Measurements from ENCODE around the gene ENPP5. TPM values are rescaled to one million over a fixed set of nuclear protein-coding genes. Genes with fewer than 3 reads are reported as not detected.

Gene ENPP5, protein sequence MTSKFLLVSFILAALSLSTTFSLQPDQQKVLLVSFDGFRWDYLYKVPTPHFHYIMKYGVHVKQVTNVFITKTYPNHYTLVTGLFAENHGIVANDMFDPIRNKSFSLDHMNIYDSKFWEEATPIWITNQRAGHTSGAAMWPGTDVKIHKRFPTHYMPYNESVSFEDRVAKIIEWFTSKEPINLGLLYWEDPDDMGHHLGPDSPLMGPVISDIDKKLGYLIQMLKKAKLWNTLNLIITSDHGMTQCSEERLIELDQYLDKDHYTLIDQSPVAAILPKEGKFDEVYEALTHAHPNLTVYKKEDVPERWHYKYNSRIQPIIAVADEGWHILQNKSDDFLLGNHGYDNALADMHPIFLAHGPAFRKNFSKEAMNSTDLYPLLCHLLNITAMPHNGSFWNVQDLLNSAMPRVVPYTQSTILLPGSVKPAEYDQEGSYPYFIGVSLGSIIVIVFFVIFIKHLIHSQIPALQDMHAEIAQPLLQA
- 6.5 and 9.0 TPM in 2 replicates for total RNA-seq (2014; rRNA removed; shearing (Covaris generic))

DNA sequence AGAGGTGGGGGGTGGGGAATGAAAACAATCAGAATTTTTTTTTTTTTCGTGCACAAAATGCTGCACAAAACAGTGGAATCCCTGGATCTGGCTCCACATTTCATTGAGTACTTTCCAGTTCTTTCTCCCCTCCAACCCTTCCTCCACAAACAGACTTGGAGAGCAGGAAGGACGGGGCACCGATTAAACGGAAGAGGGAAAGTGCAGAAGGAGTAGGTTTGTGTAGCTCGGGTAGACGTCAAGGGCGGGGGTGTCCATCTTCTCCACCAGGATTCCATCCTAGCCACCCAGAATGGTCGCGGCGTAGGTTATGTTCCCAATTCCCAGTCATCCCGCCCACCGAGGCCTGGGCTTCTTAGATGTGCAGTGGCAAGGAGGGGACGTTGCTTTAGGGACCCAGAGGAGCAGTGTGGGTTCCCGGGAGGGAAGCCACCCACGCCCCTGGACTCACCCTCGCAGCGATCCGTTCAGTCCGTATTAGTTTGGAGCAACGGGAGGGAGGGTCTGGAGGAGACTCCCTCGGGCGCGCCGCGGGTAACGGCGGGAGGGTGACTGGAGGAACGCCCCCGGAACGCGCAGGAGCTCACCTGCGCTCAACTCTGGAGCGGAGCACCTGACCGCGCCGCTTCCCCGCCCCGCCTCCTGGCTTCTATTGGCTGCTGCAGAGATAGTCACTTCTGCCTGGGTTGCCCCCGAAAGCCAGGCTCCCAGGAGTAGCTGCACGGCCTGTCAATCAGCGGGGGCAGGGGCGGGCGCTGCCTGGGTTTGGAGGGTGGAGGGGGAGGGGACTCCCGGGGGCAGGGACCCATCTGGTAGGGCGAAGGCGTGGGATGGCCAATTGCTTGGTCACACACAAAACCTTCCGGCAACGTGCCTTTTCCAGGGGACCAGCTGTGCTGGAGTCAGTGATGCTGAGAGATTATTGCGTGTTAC, at the start of gene ENPP5:
Gene ENPP5, minus strand, starts transcription at position 624 of the 933 bp plus-strand sequence. CDS start 2,718 bp downstream, outside the sequence.
- Histone ChIP-seq H3K36me3 (replicated peaks; ENCODE audit: control insufficient read depth, insufficient read depth, low read length) (no peaks in the 10 kb centered on the region), H3K27me3 (ENCODE audit: control insufficient read depth, insufficient read depth, low read length) (no peaks in the 10 kb centered on the region; the same call in 1 of the 2 replicates), H3K4me3 (ENCODE audit: insufficient read depth, low read depth, low read length) (peak within 1 kb of the TSS; percentile 84)
- DNase-seq, result peak; percentile 95

DNA sequence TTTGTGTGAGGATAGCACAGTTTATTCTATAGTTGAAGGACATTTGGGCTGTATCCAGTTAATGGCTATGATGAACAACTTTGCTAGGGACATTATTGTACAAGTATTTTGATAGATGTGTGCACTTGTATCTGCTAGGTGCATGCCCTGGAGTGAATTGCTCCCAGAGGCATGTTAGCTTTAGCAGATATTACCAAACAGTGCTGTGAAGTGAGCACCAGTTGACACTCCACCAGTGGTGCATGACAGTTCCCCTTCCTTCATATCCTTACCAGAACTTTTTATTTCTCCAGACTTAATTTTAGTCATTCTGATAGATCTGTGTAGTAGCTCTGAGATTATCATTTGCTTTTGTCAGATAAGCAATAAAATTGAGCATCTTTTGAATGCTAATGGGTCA, 48.9 kb upstream of the ENPP5 start:
- Histone ChIP-seq H3K27me3 (ENCODE audit: control insufficient read depth, insufficient read depth, low read length) (no peaks in the 10 kb centered on the region), H3K36me3 (replicated peaks; ENCODE audit: control insufficient read depth, insufficient read depth, low read length) (no peaks in the 10 kb centered on the region), H3K4me3 (ENCODE audit: insufficient read depth, low read depth, low read length) (no peak overlapping the region)
- no peak for DNase-seq

DNA sequence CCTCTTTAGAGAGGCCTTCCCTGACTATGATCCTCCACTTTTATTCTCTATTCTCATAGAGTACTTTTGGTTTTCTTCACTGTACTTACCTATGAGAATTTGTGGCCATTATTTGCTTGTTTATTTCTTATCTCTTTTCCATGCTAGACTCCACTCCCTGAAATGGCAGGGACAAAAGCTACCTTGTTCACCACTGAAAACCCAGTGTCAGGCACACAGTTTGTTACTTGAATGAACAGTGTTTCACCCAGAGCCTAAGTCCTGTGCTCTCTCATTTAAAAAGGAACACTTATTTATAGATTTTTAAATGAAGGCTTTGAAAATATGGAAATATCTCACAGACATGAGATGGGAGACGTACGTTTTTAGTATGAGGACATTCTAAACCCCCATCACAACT, 47.7 kb upstream of the ENPP5 start:
- Histone ChIP-seq H3K27me3 (ENCODE audit: control insufficient read depth, insufficient read depth, low read length) (no peaks in the 10 kb centered on the region), H3K4me3 (ENCODE audit: insufficient read depth, low read depth, low read length) (no peak overlapping the region), H3K36me3 (replicated peaks; ENCODE audit: control insufficient read depth, insufficient read depth, low read length) (no peaks in the 10 kb centered on the region)
- DNase-seq, result no peak

DNA sequence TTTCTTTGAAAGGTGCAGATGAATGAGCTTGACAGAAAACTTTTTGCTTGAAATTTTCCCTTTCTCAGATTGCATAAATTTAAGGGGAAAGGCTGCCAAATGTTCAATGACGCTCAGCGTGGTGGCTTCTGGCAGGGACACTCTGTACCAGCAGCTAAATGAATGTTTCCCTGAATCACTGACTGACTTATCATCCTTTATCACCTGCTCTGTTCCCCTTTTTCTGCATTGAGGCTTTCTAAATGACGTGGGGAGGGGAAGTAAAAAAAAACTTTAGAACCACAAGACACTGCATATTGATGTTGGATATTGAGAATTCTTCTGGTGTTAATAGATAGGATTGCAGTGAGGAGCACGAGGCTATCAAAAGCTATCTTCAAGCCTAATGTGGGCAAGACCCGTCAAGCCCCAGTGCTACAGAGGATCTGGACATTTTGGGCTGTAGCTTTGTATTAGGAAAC, 46.9 kb upstream of the ENPP5 start:
- DNase-seq, result no peak
- H3K36me3 ChIP-seq (replicated peaks; ENCODE audit: control insufficient read depth, insufficient read depth, low read length), result no peaks in the 10 kb centered on the region
- no peak overlapping the region for H3K4me3 ChIP-seq (ENCODE audit: insufficient read depth, low read depth, low read length)
- H3K27me3 ChIP-seq (ENCODE audit: control insufficient read depth, insufficient read depth, low read length), result no peaks in the 10 kb centered on the region

DNA sequence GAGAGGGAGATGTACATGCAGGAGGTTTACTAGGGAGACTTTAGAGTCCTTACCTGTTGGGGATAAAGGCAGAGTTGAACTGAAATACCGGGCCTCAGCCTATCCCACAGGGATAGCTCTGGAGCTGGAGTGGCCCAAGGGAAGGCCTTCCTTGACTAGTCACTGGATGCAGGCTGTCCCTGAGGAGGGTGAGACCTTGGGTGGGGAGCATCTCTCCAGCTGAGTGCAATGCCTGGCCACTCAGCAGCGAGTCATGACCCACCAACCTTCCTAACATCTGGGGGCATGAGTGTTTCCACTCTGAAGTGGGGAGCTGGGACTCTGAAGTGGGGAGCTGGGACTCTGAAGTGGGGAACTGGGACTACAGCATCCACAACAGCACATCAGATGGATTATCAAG, 46.1 kb upstream of the ENPP5 start:
- Histone ChIP-seq H3K27me3 (ENCODE audit: control insufficient read depth, insufficient read depth, low read length) (no peaks in the 10 kb centered on the region), H3K4me3 (ENCODE audit: insufficient read depth, low read depth, low read length) (no peak overlapping the region), H3K36me3 (replicated peaks; ENCODE audit: control insufficient read depth, insufficient read depth, low read length) (no peaks in the 10 kb centered on the region)
- DNase-seq, result no peak

DNA sequence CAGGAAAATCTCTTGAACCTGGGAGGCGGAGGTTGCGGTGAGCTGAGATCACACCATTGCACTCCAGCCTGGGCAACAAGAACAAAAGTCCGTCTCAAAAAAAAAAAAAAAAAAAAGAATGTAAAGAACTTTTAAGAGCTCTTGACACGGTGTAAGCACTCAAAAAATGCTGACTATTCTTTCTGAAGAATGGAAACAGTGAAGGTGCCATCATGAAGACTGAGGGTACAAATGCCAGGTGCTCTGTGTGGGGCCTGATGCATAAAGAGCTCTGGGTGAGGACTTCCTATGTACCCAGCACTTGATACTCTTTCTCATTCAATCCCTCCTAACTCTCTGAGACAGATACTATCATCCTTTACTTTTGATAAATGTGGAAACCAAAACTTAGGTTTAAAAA, 45.0 kb upstream of the ENPP5 start:
- Histone ChIP-seq H3K27me3 (ENCODE audit: control insufficient read depth, insufficient read depth, low read length) (no peaks in the 10 kb centered on the region), H3K4me3 (ENCODE audit: insufficient read depth, low read depth, low read length) (no peak overlapping the region), H3K36me3 (replicated peaks; ENCODE audit: control insufficient read depth, insufficient read depth, low read length) (no peaks in the 10 kb centered on the region)
- no peak for DNase-seq

DNA sequence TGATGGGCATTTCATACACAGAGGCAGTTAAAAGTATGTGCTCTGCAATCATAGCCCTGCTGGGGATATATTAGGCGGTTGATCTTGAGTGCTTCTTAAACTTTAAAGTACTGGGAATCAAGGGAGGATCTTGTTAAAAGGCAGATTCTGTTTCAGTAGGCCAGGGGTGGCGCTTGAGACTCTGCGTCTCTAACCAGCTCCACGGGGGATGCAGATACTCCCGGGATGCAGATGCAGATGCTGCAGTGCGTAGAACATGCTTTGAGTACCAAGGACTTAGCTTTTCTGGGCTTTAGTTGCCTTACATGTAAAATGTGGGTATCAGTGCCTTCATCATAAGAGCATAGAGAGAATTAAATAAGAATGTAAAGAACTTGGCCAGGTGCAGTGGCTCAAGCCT, 44.4 kb upstream of the ENPP5 start:
- Histone ChIP-seq H3K36me3 (replicated peaks; ENCODE audit: control insufficient read depth, insufficient read depth, low read length) (no peaks in the 10 kb centered on the region), H3K4me3 (ENCODE audit: insufficient read depth, low read depth, low read length) (no peak overlapping the region), H3K27me3 (ENCODE audit: control insufficient read depth, insufficient read depth, low read length) (no peaks in the 10 kb centered on the region)
- peak; percentile 29 for DNase-seq

DNA sequence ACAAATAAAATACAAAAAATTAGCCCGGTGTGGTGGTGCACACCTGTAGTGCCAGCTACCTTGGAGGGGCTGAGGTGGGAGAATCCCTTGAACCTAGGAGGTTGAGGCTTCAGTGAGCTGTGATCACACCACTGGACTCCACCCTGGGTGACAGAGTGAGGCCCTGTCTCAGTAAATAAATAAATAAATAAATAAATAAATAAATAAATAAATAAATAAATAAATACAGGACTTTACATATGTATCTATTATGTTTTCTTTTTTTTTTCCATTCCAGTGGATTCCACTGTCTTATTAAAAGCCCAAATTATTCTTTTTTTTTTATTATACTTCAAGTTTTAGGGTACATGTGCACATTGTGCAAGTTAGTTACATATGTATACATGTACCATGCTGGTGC, 41.1 kb upstream of the ENPP5 start:
- H3K36me3 ChIP-seq (replicated peaks; ENCODE audit: control insufficient read depth, insufficient read depth, low read length), result no peaks in the 10 kb centered on the region
- H3K27me3 ChIP-seq (ENCODE audit: control insufficient read depth, insufficient read depth, low read length), result no peaks in the 10 kb centered on the region
- H3K4me3 ChIP-seq (ENCODE audit: insufficient read depth, low read depth, low read length), result no peak overlapping the region
- DNase-seq, result no peak

DNA sequence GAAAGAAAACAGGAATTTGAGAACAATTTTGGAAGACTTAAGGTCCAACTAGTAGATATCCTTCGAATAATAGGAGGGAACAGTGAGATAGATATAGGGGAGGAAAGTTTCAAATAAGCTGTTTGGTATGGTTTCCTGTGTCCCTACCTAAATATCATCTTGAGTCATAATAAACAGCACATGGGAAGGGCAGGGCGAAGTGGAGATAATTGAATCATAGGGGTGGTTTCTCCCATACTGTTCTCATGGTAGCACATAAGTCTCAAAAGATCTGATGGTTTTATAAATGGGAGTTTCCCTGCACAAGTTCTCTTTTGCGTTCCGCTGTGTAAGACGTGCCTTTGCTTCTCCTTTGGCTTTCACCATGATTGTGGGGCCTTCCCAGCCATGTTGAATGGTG, 39.5 kb upstream of the ENPP5 start:
- no peaks in the 10 kb centered on the region for H3K27me3 ChIP-seq (ENCODE audit: control insufficient read depth, insufficient read depth, low read length)
- no peaks in the 10 kb centered on the region for H3K36me3 ChIP-seq (replicated peaks; ENCODE audit: control insufficient read depth, insufficient read depth, low read length)
- no peak overlapping the region for H3K4me3 ChIP-seq (ENCODE audit: insufficient read depth, low read depth, low read length)
- no peak for DNase-seq

DNA sequence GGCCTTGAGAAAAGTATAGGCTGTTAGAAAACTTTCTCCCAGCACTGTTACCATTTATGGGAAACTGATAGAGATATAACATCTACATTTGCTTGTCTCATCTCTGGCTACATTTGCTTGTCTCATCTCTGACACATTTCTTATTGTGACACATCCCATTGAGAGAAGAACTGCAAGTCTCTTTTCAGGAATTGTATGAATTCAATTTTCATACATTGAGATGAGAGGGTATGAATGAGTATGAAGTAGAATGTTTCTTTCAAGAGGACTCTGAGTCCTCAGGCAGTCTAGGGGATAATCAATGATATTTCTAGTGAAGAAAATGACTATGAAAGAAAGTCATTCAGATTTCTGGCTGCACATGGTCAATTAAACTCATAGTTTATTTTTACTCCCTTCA, 37.5 kb upstream of the ENPP5 start:
- no peak overlapping the region for H3K4me3 ChIP-seq (ENCODE audit: insufficient read depth, low read depth, low read length)
- no peaks in the 10 kb centered on the region for H3K27me3 ChIP-seq (ENCODE audit: control insufficient read depth, insufficient read depth, low read length)
- no peaks in the 10 kb centered on the region for H3K36me3 ChIP-seq (replicated peaks; ENCODE audit: control insufficient read depth, insufficient read depth, low read length)
- DNase-seq, result no peak

DNA sequence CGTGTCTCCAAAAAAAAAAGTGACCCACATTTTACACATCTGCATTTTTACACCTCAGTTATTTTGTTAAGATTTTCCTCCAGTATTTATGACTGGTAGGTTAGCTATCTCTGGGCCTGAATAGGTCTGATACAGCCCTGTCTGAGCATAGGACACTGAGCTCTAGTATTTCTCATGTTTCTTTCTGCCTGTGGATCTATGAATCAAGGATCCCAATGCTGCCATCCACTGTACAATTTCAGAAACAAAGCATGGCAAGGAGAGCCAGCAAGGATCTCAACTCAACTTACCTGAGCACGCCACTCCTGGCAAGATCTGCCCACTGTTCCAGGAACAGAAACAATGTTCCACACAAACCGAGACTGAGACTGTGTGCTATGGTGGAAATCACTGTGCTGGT, 36.4 kb upstream of the ENPP5 start:
- H3K4me3 ChIP-seq (ENCODE audit: insufficient read depth, low read depth, low read length), result no peak overlapping the region
- H3K36me3 ChIP-seq (replicated peaks; ENCODE audit: control insufficient read depth, insufficient read depth, low read length), result no peaks in the 10 kb centered on the region
- DNase-seq, result no peak

DNA sequence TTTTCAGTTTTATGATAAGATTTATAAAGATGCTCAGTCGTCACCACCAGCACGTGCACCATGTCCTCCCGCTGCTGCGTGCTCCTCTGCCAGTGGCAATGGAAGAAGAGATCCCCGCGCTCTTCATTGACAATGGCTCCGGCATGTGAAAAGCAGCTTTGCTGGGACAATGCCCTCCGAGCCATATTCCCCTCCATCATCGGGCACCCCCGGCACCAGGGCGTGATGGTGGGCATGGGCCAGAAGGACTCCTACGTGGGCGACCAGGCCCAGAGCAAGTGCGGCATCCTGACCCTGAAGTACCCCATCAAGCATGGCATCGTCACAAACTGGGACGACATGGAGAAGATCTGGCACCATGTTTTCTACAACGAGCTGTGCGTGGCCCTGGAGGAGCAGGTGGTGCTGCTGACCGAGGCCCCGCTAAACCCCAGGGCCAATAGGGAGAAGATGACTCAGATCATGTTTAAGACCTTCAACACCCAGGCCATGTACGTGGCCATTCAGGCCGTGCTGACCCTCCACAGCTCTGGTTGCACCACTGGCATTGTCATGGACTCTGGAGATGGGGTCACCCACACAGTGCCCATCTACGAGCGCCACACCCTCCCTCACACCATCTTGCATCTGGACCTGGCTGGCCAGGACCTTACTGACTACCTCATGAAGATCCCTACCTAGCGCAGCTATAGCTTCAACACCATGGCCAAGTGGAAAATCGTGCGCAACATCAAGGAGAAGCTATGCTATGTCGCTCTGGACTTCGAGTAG, 34.3 kb upstream of the ENPP5 start:
- no peak for DNase-seq
- Histone ChIP-seq H3K4me3 (ENCODE audit: insufficient read depth, low read depth, low read length) (no peak overlapping the region), H3K27me3 (ENCODE audit: control insufficient read depth, insufficient read depth, low read length) (no peaks in the 10 kb centered on the region), H3K36me3 (replicated peaks; ENCODE audit: control insufficient read depth, insufficient read depth, low read length) (no peaks in the 10 kb centered on the region)

More for the DNA sequence above, 36.4 kb upstream of the ENPP5 start:
- no peaks in the 10 kb centered on the region for H3K27me3 ChIP-seq (ENCODE audit: control insufficient read depth, insufficient read depth, low read length)

DNA sequence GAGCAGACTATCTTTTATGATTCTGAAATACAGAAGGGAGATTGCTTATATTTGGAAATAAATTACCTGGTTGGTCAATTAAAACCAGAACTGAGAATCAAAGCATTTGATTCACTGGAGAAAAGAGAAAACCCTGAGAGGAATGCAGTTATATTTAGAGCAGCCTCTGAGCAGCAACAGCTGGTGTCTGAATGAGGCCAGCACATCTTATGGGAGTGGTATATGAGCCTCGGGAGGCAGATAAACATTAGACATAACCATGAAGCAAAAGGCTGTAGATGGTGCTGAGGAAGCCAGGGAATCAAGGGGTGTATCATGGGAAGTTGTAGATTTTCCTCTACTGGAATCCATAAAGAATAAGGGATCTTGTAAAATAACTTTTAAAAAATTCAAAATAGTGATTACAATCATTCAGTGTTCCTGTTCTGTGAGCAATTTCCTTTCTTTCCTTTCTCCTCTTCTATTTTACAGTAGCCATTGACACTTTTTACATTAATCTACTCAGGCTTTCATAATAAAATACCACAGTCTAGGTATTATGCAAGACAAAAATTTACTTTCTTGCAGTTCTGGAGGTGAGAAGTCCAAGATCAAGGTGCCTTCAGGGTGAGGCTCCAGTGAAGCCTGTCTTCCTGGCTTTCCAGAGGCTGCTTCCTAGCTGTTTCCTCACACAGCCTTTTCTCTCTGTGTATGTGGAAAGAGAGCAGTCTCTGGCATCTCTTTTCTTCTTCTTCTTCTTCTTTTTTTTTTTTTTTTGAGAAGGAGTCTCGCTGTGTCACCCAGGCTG, 32.8 kb upstream of the ENPP5 start:
- no peak for DNase-seq
- H3K4me3 ChIP-seq (ENCODE audit: insufficient read depth, low read depth, low read length), result no peak overlapping the region
- no peaks in the 10 kb centered on the region for H3K27me3 ChIP-seq (ENCODE audit: control insufficient read depth, insufficient read depth, low read length)
- H3K36me3 ChIP-seq (replicated peaks; ENCODE audit: control insufficient read depth, insufficient read depth, low read length), result no peaks in the 10 kb centered on the region

Data from H7 (cell line).